GM21737 (cell line): ENCODE results near the gene ANAPC1.
A peak's percentile ranks its signal among the peaks of the same experiment; 100 is the strongest.
"Not testable (repeated sequence)": the region's sequence is repeated elsewhere in the genome, so short reads cannot be mapped to it uniquely, and the experiment has no call there.

ENCODE experiments used
- ATAC-seq: cut with Tn5 transposase; IDR thresholded peaks from one replicate; pipeline ENCODE4 v1.9.1; 2021; ENCODE audit warnings: mild to moderate bottlenecking, moderate library complexity; ENCODE audit not compliant: unreplicated experiment

The ANAPC1 gene

DNA sequence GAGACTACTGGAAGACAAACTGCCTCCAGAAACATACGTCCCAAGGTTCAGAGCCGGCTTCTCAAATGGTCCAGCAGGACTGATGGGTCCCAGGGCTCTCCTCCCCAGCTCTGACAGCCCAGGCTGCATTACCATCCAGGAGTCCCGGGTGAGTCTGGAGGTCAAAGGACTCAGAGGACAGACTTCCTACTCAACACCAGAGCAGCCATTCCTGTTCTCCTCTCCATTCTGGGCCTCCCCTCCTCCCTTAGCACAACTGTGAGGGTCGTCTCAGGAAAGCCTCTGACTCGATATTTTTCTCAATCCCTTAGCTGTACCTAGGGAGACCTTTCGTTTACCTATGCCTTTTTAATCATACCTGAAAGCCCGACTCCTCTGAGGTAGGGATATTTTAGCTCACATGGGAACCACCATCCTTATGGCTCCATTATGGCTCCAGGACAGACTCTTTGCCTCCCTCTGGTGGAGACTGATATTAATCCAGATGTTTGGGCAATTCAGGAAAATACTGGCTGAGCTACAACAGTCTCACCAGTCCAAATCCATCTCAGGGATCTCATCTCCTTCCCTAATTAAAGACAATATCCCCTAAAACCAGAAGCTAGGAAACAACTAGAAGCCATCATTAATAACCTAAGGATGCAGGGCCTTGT is 70.9 kb downstream of the ANAPC1 start:
- not testable (repeated sequence) for ATAC-seq

DNA sequence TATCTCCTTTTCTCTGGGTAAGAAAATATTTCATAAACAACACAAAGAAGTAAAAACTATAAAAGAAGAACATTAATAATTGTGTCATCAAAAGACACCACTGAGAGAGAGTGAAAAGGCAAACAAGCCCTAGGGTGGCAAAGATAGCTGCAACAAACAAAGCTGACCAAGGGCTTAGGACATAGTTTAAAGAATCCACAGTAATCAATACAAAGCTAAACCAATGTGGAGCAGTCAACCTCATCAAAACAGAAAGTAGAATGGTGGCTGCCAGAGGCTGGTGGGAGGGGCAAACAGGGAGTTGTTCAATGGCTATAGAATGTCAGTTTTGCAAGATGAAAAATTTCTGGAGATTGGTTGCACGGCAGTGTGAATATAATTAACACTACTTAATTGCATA is 93.4 kb downstream of the ANAPC1 start:
- not testable (repeated sequence) for ATAC-seq

DNA sequence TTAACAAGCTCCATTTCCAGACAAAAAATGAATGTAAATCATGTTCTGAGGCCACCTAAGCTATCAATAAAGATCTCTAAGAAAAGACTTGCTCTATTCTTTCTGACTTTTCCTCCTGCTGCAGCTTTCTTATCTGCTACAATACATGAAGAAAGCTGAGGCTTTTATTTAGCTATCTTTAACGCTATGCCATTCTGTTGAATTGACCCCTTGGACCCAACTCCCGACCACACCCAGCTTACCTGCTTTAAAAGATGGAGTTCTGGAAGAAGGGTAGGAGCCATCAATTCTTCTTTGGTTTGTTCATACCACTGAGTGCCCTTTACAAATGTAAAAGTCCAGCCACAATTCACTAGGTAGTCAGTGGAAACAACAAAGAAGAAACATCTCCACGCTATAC is 99.9 kb downstream of the ANAPC1 start:
- ATAC-seq, result not testable (repeated sequence)

DNA sequence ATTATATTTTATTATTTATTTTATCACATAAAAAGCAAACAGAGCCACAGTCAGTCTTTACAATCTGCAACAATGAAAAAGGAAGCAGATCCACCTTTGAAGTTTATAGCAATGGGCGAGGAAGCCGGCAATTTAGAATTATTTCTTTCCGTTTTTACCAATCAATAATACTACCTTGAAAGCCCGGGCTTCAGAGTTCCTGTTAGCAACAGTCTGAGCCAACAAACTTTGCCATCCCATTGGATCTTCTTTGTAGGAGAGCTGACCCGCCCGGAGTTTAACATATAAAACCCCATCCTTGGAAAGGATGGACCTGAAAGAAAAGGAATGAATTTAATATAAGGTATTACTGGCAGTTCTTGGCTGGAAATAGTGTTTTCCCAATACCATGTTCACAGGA is 101.8 kb downstream of the ANAPC1 start:
- ATAC-seq, result not testable (repeated sequence)

DNA sequence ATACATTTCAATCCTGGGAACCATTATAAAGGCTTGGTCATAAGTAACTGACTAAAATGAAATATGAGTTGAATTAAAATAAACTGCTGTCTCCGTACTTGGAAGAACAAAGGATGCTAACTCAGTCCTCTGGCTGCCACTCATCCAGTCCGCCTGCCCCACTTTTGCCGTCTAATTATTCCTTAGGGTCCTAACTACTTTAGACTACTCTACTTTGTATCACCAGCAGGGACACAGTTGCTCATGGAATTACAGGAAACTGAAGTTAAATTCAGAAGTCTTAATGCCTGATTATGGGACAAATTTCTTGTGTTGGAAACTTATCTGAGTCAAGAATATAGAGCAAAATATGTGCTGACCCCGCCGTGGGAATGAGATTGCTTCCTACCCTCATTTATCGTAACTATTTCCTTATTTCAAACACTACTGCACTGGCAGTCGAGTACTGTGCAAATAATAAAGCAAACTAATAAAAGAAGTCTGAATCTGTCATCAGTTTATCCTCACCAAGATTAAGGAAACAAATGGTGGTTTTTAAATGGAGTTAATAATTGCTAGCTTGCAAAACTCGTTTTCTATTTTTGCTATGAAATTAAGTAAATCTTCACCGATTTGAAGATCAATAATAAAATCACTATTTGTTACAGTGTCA is 102.4 kb downstream of the ANAPC1 start:
- ATAC-seq, result not testable (repeated sequence)

DNA sequence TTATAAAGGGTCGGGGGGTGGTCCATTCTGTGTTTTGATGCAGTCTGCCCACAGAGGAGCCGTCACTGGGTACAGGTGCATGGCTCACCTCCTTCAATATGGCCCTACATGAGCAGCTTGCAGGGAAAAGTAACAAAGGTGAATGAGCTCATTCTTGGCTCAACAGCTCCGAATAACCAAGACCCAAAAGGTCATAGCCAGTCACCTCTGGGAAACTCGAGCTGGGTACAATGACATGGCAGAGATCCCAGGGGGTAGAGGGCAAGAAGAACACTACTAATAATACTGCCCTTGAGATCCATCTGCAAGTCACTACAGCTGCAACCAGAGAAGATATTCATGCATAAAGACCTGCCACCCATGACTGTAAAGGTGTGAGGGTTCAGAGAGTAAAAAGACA is 106.8 kb downstream of the ANAPC1 start:
- not testable (repeated sequence) for ATAC-seq

DNA sequence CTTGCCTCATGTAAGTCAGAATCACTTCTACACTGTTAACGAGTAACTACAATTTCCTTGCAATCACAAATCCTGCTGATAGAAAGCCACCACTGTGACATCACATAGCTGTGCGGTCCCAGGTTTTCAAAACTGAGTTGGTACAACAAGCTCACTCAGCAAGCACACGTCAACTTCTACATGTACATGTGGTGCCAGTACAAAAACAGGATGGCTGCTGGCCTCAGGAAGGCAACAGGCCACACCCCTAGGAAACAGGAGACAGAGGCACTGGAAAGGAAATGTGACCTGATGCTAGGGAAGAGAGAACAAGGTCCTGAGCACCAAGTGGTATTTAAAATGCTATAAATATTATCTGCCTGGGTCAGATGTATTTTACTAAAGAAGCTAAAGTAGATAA is 107.7 kb downstream of the ANAPC1 start:
- not testable (repeated sequence) for ATAC-seq

DNA sequence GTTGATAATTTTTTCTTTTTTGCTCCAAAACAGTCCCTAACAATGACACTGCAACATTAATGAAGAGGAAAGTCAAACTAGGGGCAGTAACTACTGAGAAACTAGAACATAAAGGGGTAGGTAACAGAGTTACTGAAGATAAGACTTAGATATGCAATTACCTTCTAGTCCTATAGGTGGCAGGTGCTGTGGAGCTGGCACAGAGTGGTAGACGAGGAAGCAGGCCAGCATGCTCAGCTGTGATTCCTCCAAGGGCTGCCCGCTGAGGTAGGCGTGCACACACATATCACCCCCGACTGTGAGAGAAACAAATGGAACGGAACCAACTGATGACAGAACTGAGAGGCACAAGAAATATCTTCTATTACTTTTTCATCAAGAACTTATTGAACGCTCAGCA is 111.8 kb downstream of the ANAPC1 start:
- ATAC-seq, result not testable (repeated sequence)

DNA sequence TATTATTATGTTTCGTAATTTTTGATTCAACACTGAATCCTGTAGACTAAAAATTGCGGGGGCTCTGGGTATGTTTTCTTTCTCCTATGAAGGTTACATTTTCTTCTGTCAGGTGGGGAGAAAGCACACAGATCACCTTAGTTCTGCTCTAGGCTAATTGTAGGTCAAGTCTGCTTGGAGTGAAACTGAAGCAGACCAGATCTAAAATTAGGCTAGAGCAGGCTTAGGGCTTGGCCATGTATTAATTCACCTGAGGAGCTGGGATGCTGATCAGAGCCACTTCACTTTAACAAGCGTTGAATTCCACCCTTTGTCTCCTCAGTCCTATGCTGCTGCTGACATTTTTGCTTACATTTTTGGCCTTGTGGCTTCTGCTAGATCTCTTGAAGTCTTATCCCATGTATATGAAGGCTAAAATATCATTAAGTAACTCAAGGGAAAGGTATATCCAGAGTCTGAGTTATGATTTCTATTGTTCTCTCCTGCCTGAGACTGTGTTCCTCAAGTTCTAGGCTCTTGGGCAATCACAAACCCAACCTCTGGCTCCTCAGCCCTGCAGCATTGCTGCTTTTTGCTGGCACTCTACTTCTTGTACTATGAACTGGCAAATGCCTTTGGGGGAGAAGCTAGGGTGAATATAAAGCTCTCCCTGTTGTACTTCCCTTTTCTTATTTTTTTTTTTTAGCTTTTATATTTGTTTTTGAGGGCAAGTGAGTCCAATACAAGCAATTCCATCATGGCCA is 112.9 kb downstream of the ANAPC1 start:
- ATAC-seq, result not testable (repeated sequence)

DNA sequence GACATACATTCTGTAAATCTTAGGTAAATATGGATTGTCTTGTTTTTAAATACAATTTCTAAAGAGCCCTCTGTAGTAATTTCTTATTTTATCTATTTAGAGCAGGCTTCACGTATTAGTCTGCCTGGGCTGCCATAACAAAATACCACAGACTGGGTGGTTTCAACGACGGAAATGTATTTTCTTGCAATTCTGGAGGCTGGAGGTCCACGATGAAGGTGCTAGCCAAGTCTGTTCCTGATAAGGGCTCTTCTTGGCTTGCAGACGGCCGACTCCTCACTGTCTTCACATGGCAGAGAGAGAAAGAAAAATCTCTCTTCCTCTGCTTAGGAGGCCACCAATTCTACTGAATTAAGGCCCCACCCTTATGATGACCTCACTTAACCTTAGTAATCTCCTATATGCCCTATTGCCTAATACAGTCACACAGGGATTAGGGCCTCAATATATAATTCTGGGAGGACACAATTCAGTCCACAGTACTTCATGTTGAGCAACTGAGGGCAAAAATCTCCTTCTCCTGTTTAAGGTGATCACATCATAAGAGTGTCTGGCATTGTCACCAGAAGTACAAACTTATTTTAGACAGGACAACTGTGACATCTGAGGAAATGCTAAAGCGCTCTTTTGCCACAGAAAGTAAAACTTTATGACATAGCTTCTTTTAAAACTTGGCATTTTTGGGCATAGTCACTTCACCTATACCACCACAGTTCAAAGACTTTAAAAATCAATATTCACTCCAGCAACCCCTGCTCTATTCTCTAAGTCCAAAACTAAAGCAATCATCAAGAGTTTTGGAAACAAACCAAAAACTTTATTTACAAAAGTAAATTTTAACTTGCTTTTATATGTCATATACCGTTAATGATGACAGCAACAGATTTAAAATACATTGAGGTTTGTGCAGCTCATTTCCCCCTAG is 115.5 kb downstream of the ANAPC1 start:
- not testable (repeated sequence) for ATAC-seq

DNA sequence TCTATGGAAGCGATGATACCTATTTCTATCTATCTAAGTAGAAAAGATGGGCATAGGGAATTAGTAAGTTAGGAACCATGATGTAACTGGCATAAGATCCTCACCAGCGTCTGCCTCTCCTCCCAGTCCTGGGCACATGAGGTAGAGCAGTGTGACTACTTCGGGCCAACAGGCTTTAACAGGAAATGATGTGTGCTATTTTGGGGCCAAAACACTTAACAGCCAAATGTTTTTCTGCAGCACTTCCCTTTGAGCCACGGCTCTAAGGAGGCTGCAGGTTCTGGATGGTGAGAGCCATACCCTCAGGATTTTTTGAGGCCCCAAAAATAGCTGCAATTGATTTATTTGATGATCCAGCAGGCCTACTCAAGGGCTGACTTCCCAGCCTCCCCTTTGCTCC is 116.9 kb downstream of the ANAPC1 start:
- not testable (repeated sequence) for ATAC-seq

DNA sequence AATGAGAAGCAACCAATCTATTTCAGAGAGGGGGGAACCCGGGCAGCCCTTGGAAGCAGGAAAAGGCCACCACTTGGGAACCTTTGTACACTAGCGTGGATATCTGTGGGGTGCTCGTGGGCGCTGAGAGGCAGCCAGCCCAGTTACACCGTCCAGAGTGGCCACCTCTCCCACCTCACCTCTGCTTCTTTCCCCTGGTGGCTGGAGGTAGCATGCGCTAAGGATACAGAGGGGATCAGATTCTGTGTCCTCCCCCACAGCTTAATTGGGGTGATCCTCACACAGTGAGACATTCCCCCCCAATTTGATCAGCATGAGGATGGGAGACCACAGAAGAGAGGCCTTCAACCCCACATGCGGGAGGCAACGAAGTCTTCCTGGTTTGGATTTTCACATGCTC is 117.7 kb downstream of the ANAPC1 start:
- ATAC-seq, result not testable (repeated sequence)

DNA sequence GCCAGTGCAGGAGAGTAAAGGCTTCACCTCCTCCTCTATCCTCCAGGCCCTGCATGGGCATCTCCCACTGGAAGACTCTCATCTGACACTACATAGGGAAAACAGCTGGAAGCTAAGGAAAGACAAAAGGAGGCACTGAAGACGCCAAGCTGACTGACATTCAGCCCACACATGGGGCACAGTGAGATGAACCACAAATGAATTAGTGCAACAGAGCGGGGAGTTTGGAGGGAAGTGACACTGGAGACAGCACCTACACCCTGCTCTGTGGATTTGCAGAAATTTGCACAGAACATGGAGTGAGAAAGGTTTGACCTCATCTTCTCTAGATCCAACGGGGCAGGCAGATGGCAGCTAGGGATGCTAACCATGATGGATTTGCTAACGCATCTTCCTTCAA is 119.8 kb downstream of the ANAPC1 start:
- ATAC-seq, result not testable (repeated sequence)

DNA sequence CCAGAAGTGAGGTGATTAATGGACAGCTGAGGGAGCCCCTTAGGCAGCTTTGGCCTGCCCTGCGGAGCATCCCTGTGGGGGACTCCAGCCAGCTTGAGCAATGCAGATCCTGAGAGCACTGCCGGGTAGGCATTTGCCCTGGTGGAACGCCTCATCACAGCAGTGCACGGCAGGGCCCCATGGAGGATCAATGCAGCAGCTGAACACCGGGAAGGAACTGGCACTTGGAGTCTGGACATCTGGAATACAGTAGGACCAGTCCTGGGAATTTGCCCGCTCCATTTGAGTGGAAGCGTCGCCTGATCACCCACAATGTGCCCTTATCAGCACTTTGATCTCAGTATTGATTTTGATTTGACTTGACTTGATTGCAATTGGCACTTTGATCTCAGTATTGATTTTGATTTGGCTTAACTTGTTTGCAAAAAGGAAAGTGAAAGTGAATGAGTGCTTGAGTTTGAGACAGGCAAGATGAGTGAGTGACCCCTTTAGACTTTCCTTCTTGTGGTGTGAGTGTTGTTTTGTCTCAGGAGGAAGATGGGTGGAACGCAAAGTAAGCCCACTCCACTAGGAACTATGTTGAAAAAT is 123.2 kb downstream of the ANAPC1 start:
- not testable (repeated sequence) for ATAC-seq

DNA sequence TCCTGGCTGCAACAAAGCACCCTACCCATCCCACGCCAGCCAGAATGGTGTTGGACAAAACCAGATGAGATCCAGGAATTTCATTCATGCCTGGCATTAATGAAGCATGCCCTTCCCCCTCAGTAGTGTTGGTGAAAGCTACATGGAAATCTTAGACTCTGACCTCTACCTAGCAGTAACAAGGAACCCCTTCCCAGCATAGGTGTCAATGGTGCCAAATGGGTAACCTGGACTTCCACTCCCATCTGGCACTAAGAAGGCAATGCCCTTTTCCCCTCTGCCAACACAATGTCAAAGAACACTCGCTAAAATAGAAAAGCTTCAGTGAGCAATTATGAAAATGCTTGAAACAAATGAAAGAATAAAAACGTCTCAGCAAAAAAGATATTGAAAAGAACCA is 131.5 kb downstream of the ANAPC1 start:
- not testable (repeated sequence) for ATAC-seq

DNA sequence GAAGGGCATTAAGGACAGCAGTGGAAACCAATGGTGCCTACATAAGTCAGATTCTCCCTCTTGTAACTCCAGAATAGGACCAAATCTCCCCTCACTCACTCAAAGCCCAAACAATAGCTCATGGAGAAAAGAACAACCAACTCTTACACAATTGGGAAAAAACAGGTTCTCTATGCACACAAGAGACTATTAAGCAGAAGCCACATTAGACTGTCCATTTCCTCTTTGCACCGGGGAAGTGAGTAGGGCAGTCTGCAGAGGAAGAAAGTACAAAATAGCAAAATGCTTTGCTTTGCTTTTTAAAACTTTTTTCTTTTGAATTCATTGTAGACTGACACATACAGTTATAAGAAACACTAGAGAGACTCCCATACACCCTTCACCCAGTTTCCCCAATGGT is 133.4 kb downstream of the ANAPC1 start:
- ATAC-seq, result not testable (repeated sequence)

DNA sequence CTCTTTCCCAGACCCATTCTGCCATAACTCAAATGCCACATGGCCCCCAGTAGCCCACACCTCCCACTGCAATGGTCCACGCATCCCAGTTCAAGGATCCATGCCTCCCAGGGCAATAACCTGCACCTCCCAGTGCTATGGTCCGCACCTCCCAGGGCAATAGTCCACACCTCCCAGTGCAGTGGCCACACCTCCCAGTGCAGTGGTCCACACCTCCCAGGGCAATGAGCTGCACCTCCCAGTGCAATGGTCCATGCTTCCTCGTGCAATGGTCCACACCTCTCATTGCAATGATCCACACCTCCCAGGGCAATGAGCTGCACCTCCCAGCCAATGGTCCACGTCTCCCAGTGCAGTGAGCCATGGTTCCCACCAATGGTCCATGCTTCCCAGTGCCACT is 135.6 kb downstream of the ANAPC1 start:
- not testable (repeated sequence) for ATAC-seq

DNA sequence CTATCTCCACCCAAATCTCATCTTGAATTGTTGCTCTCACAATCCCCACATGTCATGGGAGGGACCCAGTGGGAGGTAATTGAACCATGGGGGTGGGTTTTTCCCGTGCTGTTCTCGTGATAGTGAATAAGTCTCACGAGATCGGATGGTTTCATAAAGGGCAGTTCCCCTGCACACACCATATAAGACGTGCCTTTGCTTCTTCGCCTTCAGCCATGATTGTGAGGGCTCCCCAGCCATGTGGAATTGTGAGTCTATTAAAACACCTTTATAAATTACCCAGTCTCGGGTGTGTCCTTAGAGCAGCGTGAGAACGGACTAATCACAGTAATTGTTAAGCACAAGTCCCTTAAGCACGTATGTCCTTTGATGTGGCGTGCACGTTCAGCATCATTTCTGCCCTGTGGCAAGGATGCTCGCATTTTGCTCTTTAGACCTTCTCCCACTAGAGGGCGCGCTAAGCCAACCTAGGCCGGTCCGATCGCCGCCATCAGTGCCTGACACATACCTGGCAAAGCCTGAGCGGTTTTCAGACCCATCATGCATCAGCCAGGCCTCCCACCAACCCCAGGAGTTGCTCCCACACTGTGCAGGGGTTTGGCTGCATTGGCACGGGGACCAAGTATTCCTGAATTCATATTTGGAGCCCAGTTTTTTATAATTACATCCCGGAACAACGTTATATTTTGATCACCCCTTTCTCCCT is 136.4 kb downstream of the ANAPC1 start:
- ATAC-seq, result peak; percentile 77

DNA sequence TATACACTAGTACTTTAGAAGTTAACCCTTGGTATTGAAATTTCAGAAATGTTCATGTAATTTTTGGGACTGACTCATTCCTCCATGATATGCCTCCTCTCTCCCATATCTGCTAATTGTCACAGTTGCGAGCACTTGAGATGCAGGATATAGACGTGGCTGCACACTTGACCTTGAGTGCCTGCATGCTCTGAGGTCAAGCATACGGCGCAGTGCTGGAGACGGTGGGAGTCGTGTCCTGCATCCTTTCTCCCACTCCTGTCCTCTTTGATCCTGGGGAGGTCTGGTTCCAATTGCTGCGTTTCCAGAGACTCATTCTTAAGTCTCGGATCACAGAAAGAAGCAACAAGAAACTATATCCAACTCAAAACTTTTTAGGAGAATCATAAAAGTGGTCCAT is 139.2 kb downstream of the ANAPC1 start:
- not testable (repeated sequence) for ATAC-seq

DNA sequence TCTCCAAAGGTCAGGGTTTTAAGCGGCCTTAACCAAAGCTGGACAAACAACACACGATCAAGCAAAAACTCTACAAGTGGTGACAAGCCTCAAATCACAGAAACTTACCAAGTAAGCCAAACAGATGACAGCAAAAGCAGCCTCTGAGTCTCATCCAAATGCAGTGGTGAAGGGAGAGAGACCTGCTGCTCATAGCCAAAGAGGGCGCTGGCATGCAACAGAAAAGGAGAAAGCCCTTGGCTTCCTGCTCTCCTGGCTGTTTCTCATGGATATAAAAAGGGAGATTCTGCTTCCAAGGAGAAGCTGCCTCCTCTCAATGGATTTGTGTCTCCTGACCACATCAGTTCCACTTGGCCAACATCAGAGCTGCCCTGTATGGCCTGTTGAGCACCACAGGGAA is 142.5 kb downstream of the ANAPC1 start:
- not testable (repeated sequence) for ATAC-seq
